GM19463 (cell line): Measurements from ENCODE around the gene CENPV.

ENCODE experiments used
- ATAC-seq: cut with Tn5 transposase; IDR thresholded peaks from one replicate; pipeline ENCODE4 v1.9.1; 2021; ENCODE audit warnings: mild to moderate bottlenecking, moderate library complexity; ENCODE audit not compliant: unreplicated experiment

Gene CENPV

GRCh38 chr17:16363749-16364536 is 10.7 kb upstream of the CENPV start:
- no peak for ATAC-seq

GRCh38 chr17:16361874-16362273 is 8.6 kb upstream of the CENPV start:
- ATAC-seq, result no peak

- no peak for ATAC-seq
Measured at GRCh38 chr17:16358394-16358793, 5.1 kb upstream of the CENPV start.

GRCh38 chr17:16354585-16354984 is 1.3 kb upstream of the CENPV start:
- no peak for ATAC-seq

- peak; percentile 54 for ATAC-seq
Measured at GRCh38 chr17:16352667-16353316, 477 bp downstream of the CENPV start.

GRCh38 chr17:16352303-16352666 is 984 bp downstream of the CENPV start:
- no peak for ATAC-seq

- no peak for ATAC-seq
Measured at GRCh38 chr17:16351831-16352230, 1.4 kb downstream of the CENPV start.

- ATAC-seq, result no peak
Measured at GRCh38 chr17:16349431-16349830, 3.8 kb downstream of the CENPV start.

GRCh38 chr17:16348586-16348985 is 4.7 kb downstream of the CENPV start:
- no peak for ATAC-seq

GRCh38 chr17:16346721-16347271 is 6.5 kb downstream of the CENPV start:
- no peak for ATAC-seq

GRCh38 chr17:16345565-16345964 is 7.7 kb downstream of the CENPV start:
- no peak for ATAC-seq

GRCh38 chr17:16343569-16343968 is 9.7 kb downstream of the CENPV start:
- no peak for ATAC-seq

- ATAC-seq, result no peak
Measured at GRCh38 chr17:16342979-16343378, 10.3 kb downstream of the CENPV start.

- ATAC-seq, result no peak
Measured at GRCh38 chr17:16339959-16340358, 13.3 kb downstream of the CENPV start.

GRCh38 chr17:16339402-16339801 is 13.9 kb downstream of the CENPV start:
- ATAC-seq, result no peak

GRCh38 chr17:16338391-16338790 is 14.9 kb downstream of the CENPV start:
- ATAC-seq, result no peak

GRCh38 chr17:16329519-16330271 is 23.6 kb downstream of the CENPV start:
- no peak for ATAC-seq

GRCh38 chr17:16328997-16329396 is 24.3 kb downstream of the CENPV start:
- no peak for ATAC-seq

GRCh38 chr17:16327018-16327417 is 26.3 kb downstream of the CENPV start:
- ATAC-seq, result no peak

- ATAC-seq, result no peak
Measured at GRCh38 chr17:16325964-16326363, 27.3 kb downstream of the CENPV start.

- no peak for ATAC-seq
Measured at GRCh38 chr17:16322636-16323035, 30.6 kb downstream of the CENPV start.

GRCh38 chr17:16319969-16320368 is 33.3 kb downstream of the CENPV start:
- ATAC-seq, result no peak
